NCI-H1436 treated with DMSO at 0.1 percent for 48 hours (cell line): ENCODE measurements around the gene MAGI3.
"Not testable (repeated sequence)": the region's sequence is repeated elsewhere in the genome, so short reads cannot be mapped to it uniquely, and the experiment has no call there.

Experiments used
- DNase-seq: peaks from one replicate; lab custom pipeline; 2025; lab: John Stamatoyannopoulos, UW

Gene MAGI3

DNA sequence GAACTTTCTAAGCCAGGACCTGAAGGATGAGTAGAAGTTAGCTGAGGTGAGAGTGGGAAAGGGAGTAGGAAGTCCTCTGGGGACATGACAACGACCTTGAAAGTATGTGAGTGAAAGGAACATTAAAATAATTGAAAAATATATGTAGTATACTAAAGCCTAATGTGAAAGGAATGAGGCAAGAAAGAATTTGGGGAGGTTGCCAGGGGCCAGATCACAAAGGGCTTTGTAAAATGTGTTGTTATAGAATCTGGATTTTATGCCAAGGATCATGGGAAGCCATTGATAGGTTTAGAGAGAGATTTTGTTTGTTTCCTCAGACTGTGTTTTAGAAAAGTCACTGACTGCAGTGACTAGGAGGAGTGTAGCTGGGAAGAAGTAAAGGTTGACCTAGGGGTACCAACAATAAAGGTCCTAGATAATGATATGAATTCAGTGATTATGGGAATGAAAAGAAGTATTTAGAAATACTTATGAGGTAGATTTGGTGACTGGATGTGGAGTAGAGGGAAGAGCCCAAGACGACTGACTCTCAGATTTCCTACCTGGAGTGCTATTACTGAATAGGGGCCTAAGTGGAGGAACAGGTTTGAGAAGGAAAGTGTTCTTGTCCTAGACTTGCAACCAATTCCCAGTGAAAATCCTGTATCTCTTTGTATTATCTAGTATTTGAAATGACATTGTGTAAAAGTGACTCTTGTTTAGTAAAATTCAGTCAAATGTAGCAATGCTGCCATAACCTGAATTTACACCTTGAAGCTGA, 189.1 kb downstream of the MAGI3 start:
- no peak for DNase-seq

DNA sequence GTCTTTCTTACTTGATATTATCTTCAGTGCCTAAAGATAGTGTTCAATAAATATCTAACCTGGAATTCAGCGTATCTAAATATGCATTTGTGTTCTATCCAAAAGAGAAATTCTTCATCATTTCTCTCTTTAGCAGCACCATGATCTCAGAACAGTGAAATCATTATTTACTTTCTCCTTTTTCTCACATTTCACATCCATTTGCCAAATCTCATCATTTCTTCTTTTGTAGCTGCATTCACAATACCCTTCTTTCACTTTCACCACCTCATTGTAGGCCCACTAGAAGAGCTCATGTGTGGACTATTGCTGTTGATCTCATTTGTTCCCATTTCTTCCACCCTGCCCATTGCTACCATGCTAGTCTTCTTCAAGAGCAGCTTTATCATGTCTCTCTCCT, 191.0 kb downstream of the MAGI3 start:
- no peak for DNase-seq

- no peak for DNase-seq
Observed at GRCh38 chr1:113582084-113582483, 191.8 kb downstream of the MAGI3 start.

GRCh38 chr1:113587475-113587874, 197.2 kb downstream of the MAGI3 start:
- no peak for DNase-seq

GRCh38 chr1:113592230-113592629, 201.9 kb downstream of the MAGI3 start:
- no peak for DNase-seq

DNA sequence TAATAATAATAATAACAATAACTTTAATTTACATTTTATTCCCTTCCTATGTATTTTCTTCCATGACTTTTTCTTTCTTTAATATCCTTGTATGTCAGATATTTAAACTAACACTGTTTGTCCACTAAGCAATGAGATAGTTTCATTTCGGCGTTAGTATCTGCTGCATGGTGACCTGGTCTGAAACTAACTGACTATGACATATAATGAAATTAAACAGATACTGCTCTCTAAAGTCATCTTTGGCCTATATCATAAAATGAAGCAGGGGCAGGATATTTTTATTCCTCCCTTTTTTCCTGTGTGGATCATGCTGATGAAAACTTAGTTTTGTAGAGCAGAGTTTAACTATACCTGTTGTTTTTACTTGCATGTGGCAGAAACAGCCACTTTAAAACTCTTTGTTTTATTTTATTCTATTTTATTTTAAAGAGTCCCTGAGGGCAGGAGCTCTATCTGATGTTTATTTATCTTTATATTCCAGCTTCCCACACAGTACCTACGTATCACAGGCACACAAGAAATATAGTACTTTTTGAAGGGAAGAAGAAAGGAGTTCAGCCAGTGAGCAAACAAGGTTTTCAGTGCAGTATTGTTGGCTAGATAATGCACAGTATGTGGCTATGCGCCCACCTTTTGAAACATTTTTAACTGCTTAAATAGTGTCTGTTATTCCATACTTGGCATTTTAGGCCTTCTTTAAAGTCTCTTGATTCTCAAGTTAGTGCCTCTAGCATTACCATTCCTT, 203.4 kb downstream of the MAGI3 start:
- DNase-seq: no peak

DNA sequence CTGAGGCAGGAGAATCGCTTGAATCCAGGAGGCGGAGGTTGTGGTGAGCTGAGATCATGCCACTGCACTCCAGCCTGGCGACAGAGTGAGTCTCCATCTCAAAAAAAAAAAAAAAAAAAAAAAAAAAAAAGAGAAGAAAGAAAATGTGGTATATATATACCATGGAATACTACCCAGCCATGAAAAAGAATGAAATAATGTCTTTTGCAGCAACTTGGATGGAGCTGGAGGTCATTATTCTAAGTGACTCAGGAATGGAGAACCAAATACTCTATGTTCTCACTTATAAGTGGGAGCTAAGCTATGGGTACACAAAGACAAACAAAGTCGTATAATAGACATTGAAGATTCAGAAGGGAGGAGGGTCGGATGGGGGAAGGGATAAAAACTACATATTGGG, 214.2 kb downstream of the MAGI3 start:
- DNase-seq: not testable (repeated sequence)

DNA sequence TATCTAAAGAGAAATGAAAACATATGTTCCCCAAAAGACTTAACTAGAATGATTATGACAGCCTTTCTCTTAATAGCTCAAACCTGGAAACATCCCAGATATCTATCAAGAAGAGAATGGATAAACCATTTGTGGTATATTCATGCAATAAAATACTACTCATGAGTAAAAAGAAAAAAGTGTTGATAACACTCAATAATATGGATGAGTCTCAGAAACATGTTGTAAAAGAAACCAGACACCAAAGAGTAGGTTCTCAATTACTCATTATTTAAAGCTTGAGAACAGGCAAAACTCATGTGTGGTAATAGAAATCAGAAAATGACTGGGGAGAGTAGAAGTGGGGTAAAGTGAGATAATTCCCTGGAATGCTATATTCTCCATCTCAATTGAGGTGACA, 214.8 kb downstream of the MAGI3 start:
- DNase-seq: no peak

DNA sequence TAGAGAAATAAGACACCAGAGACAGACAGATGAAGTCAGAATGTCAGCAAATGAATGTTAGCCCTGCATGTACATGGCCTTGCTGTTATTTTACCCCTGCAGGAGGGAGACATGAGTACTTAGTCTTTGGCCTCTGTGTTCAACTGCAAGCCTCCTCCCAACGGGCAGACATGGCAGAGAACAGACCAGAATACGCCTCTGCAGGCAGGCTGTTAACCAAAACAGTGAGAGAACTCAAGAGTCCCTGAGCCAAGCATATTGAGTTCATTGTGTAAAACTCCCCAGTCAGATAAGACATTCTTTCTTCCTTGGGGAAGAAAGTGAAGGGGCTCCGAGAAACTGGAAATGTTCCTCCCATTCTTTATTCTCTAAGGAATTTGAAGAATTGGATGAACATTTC, 218.1 kb downstream of the MAGI3 start:
- DNase-seq: no peak

GRCh38 chr1:113610372-113610771, 220.1 kb downstream of the MAGI3 start:
- DNase-seq: no peak

GRCh38 chr1:113615425-113615824, 225.1 kb downstream of the MAGI3 start:
- no peak for DNase-seq

DNA sequence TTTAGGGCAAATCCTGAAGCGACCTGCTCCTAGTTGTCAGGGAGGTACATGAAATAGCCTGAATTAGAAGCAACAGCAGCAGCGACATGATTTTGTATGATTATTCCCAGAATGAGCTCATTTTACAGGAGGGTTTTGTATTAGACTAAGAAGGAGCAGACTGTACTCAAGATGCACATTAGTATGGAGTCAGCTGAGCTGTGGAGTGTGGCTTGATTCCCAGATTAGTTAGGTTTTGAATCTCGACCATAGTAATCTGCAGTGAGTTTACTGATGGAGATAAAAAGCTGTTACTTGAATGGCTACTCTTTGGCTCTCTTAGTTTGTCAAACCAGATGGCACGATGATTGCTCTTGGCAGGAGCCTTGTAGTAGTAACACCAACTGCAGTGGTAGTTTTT, 225.8 kb downstream of the MAGI3 start:
- no peak for DNase-seq

- DNase-seq: no peak
Observed at GRCh38 chr1:113617438-113618141, 227.3 kb downstream of the MAGI3 start.

- no peak for DNase-seq
Observed at GRCh38 chr1:113628997-113629396, 238.7 kb downstream of the MAGI3 start.

DNA sequence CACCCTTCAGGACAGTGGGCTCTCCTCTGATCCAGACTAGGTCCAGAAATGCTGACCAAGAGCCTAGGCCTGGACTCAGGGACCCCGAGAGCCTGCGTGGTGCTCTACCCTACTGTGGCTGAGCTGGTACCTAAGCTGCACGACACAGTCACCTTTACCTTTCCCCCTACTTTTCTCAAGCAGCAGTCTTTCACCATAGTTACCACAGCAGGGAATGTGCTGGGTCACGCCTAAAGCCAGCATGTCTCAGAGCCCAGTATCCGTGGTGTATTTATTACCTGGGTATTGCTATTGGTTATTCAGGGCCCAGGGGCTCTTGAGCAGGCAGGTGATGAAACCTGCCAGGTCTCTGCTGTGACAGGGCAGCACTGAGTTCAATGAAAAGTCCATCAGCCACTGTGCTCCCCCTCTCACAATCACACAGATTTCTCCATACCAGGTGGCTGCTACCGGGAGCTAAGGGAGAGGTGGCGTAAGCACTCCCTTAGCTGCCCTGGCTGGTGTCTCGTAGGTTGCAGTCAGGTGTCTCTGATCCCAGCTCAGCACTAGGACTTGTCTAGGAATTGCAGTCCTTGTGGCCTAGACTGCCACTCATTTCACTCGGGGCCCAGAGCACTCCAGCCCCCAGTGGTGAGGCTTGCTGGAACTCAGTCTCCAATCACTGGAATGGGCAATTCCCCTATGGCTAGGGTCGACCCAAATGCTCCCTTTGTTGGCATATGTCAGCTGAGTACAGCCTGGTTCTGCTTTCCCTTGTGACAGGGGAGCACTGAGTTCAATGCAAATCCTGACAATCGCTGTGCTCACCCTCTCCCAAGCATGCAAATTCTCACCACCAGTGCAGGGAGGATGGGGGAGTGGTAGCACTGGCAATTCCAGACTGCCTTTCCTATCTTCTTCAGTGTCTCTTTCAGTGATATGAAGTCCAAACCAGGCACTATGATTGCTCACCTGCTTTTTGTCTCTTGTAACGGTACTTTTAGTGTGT, 240.3 kb downstream of the MAGI3 start:
- no peak for DNase-seq

DNA sequence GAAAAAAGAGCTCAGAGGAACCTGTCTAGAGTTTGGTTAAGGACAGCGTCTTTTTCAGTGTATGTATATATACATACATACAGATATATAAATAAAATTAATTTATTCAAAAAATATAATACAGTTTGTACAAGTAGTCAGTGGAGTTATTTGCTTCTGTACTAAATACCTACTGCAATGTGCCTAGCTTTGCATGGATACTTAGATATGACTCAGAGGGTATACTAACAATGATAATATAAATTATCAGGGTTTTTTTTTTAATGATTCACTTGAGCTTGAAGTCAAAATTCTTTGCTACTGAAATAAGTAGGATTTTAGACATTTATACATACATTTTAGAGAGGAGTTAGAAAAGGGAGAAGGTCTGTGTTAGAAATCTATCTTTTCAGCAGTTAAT, 251.1 kb downstream of the MAGI3 start:
- no peak for DNase-seq

GRCh38 chr1:113647164-113647563, 256.8 kb downstream of the MAGI3 start:
- no peak for DNase-seq

DNA sequence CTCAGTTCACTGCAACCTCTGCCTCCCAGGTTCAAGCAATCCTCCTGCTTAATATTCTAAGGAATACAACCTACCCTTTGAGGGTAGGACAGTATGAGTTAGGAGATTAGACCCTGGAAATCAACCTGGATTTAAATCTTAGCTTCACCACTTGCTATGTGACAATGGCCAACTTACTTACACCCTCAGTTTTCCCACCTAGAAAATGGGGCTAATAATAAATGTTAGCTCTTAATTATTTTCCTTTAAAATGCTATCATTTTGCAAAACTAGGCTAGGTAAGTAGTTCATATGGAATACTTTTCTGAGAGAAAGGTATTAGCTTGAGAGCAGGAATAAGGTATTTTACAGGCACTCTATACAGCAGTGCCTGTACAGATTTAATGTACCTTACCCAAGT, 258.2 kb downstream of the MAGI3 start:
- DNase-seq: no peak

GRCh38 chr1:113652771-113653170, 262.5 kb downstream of the MAGI3 start:
- no peak for DNase-seq

GRCh38 chr1:113653741-113654140, 263.4 kb downstream of the MAGI3 start:
- DNase-seq: no peak

DNA sequence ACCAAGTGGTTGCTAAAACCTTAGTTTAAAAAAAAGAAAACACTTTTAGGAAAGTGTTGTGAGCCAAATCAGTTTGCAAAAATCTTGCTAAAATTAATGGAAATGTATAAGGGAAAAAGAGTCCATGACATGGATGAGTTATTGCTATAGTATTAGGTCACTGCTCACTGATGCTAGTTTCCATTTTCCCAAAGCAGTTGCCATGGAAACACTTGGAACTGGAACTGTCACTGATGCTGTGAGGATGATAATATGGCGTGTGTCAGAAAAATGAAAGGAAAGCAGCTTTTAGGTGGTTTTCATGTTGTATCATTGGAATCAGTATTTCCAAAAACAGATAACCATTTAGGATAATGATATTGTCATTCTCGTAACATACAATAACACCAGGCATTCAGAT, 264.6 kb downstream of the MAGI3 start:
- no peak for DNase-seq

GRCh38 chr1:113657126-113657525, 266.8 kb downstream of the MAGI3 start:
- DNase-seq: no peak
